Measurements from ENCODE around the gene RWDD2A.

Gene RWDD2A

GRCh38 chr6:83198486-83199172, 5.5 kb downstream of the RWDD2A start:
- WGBS, 2 experiments (ENCODE audit: insufficient coverage in 2 of 2), result 100% methylated on average over 1 to 2 of the region's 4 CpGs
- Histone ChIP-seq H3K4me3 (ENCODE audit: extremely low read depth, insufficient read depth, low read length, poor library complexity, severe bottlenecking) (no peak overlapping the region), H3K27ac (ENCODE audit: low read depth, low read length, severe bottlenecking) (no peak overlapping the region)

GRCh38 chr6:83199173-83199862, 6.2 kb downstream of the RWDD2A start:
- peaks cover 31% of the 10 kb centered on the region for H3K36me3 ChIP-seq (ENCODE audit: control insufficient read depth, insufficient read depth, low read length)
- no peaks in the 10 kb centered on the region for H3K4me1 ChIP-seq (ENCODE audit: control insufficient read depth, insufficient read depth, low read length, poor library complexity, severe bottlenecking)
- WGBS, 2 experiments (ENCODE audit: insufficient coverage in 2 of 2), result 82 to 90% methylated on average over 2 of the region's 5 CpGs
- no peak overlapping the region for H3K27ac ChIP-seq (ENCODE audit: low read depth, low read length, severe bottlenecking)
- no peaks in the 10 kb centered on the region for H3K9me3 ChIP-seq (ENCODE audit: control insufficient read depth, low read length)
- H3K4me3 ChIP-seq (ENCODE audit: extremely low read depth, insufficient read depth, low read length, poor library complexity, severe bottlenecking), result no peak overlapping the region

More at GRCh38 chr6:83198486-83199172, 5.5 kb downstream of the RWDD2A start:
- H3K4me1 ChIP-seq (ENCODE audit: control insufficient read depth, insufficient read depth, low read length, poor library complexity, severe bottlenecking), result no peaks in the 10 kb centered on the region
- H3K36me3 ChIP-seq (ENCODE audit: control insufficient read depth, insufficient read depth, low read length), result peaks cover 31% of the 10 kb centered on the region
- no peaks in the 10 kb centered on the region for H3K9me3 ChIP-seq (ENCODE audit: control insufficient read depth, low read length)

GRCh38 chr6:83199863-83200225, 6.7 kb downstream of the RWDD2A start:
- Histone ChIP-seq H3K4me3 (ENCODE audit: extremely low read depth, insufficient read depth, low read length, poor library complexity, severe bottlenecking) (no peak overlapping the region), H3K4me1 (ENCODE audit: control insufficient read depth, insufficient read depth, low read length, poor library complexity, severe bottlenecking) (no peaks in the 10 kb centered on the region), H3K36me3 (ENCODE audit: control insufficient read depth, insufficient read depth, low read length) (peaks cover 31% of the 10 kb centered on the region), H3K9me3 (ENCODE audit: control insufficient read depth, low read length) (no peaks in the 10 kb centered on the region), H3K27ac (ENCODE audit: low read depth, low read length, severe bottlenecking) (no peak overlapping the region)
- 81 to 100% methylated on average over 1 to 2 of the region's 2 CpGs for WGBS, 2 experiments (ENCODE audit: insufficient coverage in 2 of 2)

GRCh38 chr6:83202031-83202430, 8.9 kb downstream of the RWDD2A start:
- H3K4me1 ChIP-seq (ENCODE audit: control insufficient read depth, insufficient read depth, low read length, poor library complexity, severe bottlenecking), result no peaks in the 10 kb centered on the region
- no peaks in the 10 kb centered on the region for H3K9me3 ChIP-seq (ENCODE audit: control insufficient read depth, low read length)
- no peak overlapping the region for H3K27ac ChIP-seq (ENCODE audit: low read depth, low read length, severe bottlenecking)
- WGBS, 2 experiments (ENCODE audit: insufficient coverage in 2 of 2), result 100% methylated on average over 1 to 2 of the region's 4 CpGs
- H3K36me3 ChIP-seq (ENCODE audit: control insufficient read depth, insufficient read depth, low read length), result peaks cover 9% of the 10 kb centered on the region
- H3K4me3 ChIP-seq (ENCODE audit: extremely low read depth, insufficient read depth, low read length, poor library complexity, severe bottlenecking), result no peak overlapping the region

- Histone ChIP-seq H3K4me1 (ENCODE audit: control insufficient read depth, insufficient read depth, low read length, poor library complexity, severe bottlenecking) (peaks cover 5% of the 10 kb centered on the region), H3K4me3 (ENCODE audit: extremely low read depth, insufficient read depth, low read length, poor library complexity, severe bottlenecking) (no peak overlapping the region), H3K27ac (ENCODE audit: low read depth, low read length, severe bottlenecking) (no peak overlapping the region), H3K36me3 (ENCODE audit: control insufficient read depth, insufficient read depth, low read length) (peaks cover 3% of the 10 kb centered on the region), H3K9me3 (ENCODE audit: control insufficient read depth, low read length) (no peaks in the 10 kb centered on the region)
- WGBS, 2 experiments (ENCODE audit: insufficient coverage in 2 of 2), result 55 to 84% methylated on average over 4 of the region's 7 CpGs
Observed at GRCh38 chr6:83215131-83216047, 22.2 kb downstream of the RWDD2A start.

- H3K9me3 ChIP-seq (ENCODE audit: control insufficient read depth, low read length), result no peaks in the 10 kb centered on the region
- peaks cover 12% of the 10 kb centered on the region for H3K4me1 ChIP-seq (ENCODE audit: control insufficient read depth, insufficient read depth, low read length, poor library complexity, severe bottlenecking)
- H3K36me3 ChIP-seq (ENCODE audit: control insufficient read depth, insufficient read depth, low read length), result no peaks in the 10 kb centered on the region
- H3K4me3 ChIP-seq (ENCODE audit: extremely low read depth, insufficient read depth, low read length, poor library complexity, severe bottlenecking), result no peak overlapping the region
- no peak overlapping the region for H3K27ac ChIP-seq (ENCODE audit: low read depth, low read length, severe bottlenecking)
Observed at GRCh38 chr6:83216806-83217205, 23.6 kb downstream of the RWDD2A start.

- Histone ChIP-seq H3K4me1 (ENCODE audit: control insufficient read depth, insufficient read depth, low read length, poor library complexity, severe bottlenecking) (peaks cover 17% of the 10 kb centered on the region), H3K9me3 (ENCODE audit: control insufficient read depth, low read length) (no peaks in the 10 kb centered on the region), H3K36me3 (ENCODE audit: control insufficient read depth, insufficient read depth, low read length) (no peaks in the 10 kb centered on the region), H3K27ac (ENCODE audit: low read depth, low read length, severe bottlenecking) (no peak overlapping the region), H3K4me3 (ENCODE audit: extremely low read depth, insufficient read depth, low read length, poor library complexity, severe bottlenecking) (no peak overlapping the region)
- WGBS, 2 experiments (ENCODE audit: insufficient coverage in 2 of 2), result no CpG with 5 or more reads among the region's 3 CpGs
Observed at GRCh38 chr6:83218646-83219045, 25.5 kb downstream of the RWDD2A start.

GRCh38 chr6:83220121-83220520, 27.0 kb downstream of the RWDD2A start:
- Histone ChIP-seq H3K27ac (ENCODE audit: low read depth, low read length, severe bottlenecking) (no peak overlapping the region), H3K4me3 (ENCODE audit: extremely low read depth, insufficient read depth, low read length, poor library complexity, severe bottlenecking) (no peak overlapping the region), H3K36me3 (ENCODE audit: control insufficient read depth, insufficient read depth, low read length) (no peaks in the 10 kb centered on the region), H3K4me1 (ENCODE audit: control insufficient read depth, insufficient read depth, low read length, poor library complexity, severe bottlenecking) (peaks cover 17% of the 10 kb centered on the region), H3K9me3 (ENCODE audit: control insufficient read depth, low read length) (no peaks in the 10 kb centered on the region)

GRCh38 chr6:83221276-83221675, 28.1 kb downstream of the RWDD2A start:
- 78 to 93% methylated on average over 1 of the region's 1 CpG for WGBS, 2 experiments (ENCODE audit: insufficient coverage in 2 of 2)
- H3K36me3 ChIP-seq (ENCODE audit: control insufficient read depth, insufficient read depth, low read length), result no peaks in the 10 kb centered on the region

GRCh38 chr6:83221889-83222479, 28.8 kb downstream of the RWDD2A start:
- H3K27ac ChIP-seq (ENCODE audit: low read depth, low read length, severe bottlenecking), result peak overlapping the region; percentile 73
- no peaks in the 10 kb centered on the region for H3K9me3 ChIP-seq (ENCODE audit: control insufficient read depth, low read length)
- H3K4me1 ChIP-seq (ENCODE audit: control insufficient read depth, insufficient read depth, low read length, poor library complexity, severe bottlenecking), result peaks cover 17% of the 10 kb centered on the region
- 92% methylated on average over 2 of the region's 3 CpGs; no CpG with 5 or more reads in 1 of the 2 experiments for WGBS, 2 experiments (ENCODE audit: insufficient coverage in 2 of 2)
- H3K4me3 ChIP-seq (ENCODE audit: extremely low read depth, insufficient read depth, low read length, poor library complexity, severe bottlenecking), result no peak overlapping the region
- no peaks in the 10 kb centered on the region for H3K36me3 ChIP-seq (ENCODE audit: control insufficient read depth, insufficient read depth, low read length)

More at GRCh38 chr6:83221276-83221675, 28.1 kb downstream of the RWDD2A start:
- H3K9me3 ChIP-seq (ENCODE audit: control insufficient read depth, low read length), result no peaks in the 10 kb centered on the region
- H3K4me1 ChIP-seq (ENCODE audit: control insufficient read depth, insufficient read depth, low read length, poor library complexity, severe bottlenecking), result peaks cover 17% of the 10 kb centered on the region
- H3K27ac ChIP-seq (ENCODE audit: low read depth, low read length, severe bottlenecking), result peak overlapping the region; percentile 73
- H3K4me3 ChIP-seq (ENCODE audit: extremely low read depth, insufficient read depth, low read length, poor library complexity, severe bottlenecking), result no peak overlapping the region
